ENCODE measurements around the gene PRKG1.
A peak's percentile ranks its signal among the peaks of the same experiment; 100 is the strongest.
"Not testable (repeated sequence)": the region's sequence is repeated elsewhere in the genome, so short reads cannot be mapped to it uniquely, and the experiment has no call there.

The PRKG1 gene

GRCh38 chr10:51669041-51669440 lies 594.8 kb downstream of the PRKG1 start:
- no peak overlapping the region for H3K4me3 ChIP-seq (ENCODE audit: low read length)
- no peak overlapping the region for H3K9ac ChIP-seq (ENCODE audit: low read length)
- peaks cover 15% of the 10 kb centered on the region for H3K4me1 ChIP-seq (ENCODE audit: control insufficient read depth, insufficient read depth, low read length)
- H3K9me3 ChIP-seq (ENCODE audit: control insufficient read depth, low read length): peaks cover 17% of the 10 kb centered on the region
- H3K27me3 ChIP-seq (replicated peaks; ENCODE audit: control insufficient read depth, insufficient read depth, low read length): no peaks in the 10 kb centered on the region
- DNase-seq (ENCODE audit: low read depth): no peak
- no peaks in the 10 kb centered on the region for H3K36me3 ChIP-seq (ENCODE audit: control insufficient read depth, insufficient read depth, low read length, severe bottlenecking)

GRCh38 chr10:51672039-51672535 lies 597.8 kb downstream of the PRKG1 start:
- H3K4me3 ChIP-seq (ENCODE audit: low read length): no peak overlapping the region

GRCh38 chr10:51675088-51675487 lies 600.8 kb downstream of the PRKG1 start:
- DNase-seq (ENCODE audit: low read depth): peak; percentile 52
- no peaks in the 10 kb centered on the region for H3K27me3 ChIP-seq (replicated peaks; ENCODE audit: control insufficient read depth, insufficient read depth, low read length)
- no peaks in the 10 kb centered on the region for H3K4me1 ChIP-seq (ENCODE audit: control insufficient read depth, insufficient read depth, low read length)
- no peaks in the 10 kb centered on the region for H3K36me3 ChIP-seq (ENCODE audit: control insufficient read depth, insufficient read depth, low read length, severe bottlenecking)
- no peak overlapping the region for H3K9ac ChIP-seq (ENCODE audit: low read length)
- H3K9me3 ChIP-seq (ENCODE audit: control insufficient read depth, low read length): peaks cover 17% of the 10 kb centered on the region
- no peak overlapping the region for H3K4me3 ChIP-seq (ENCODE audit: low read length)

More at GRCh38 chr10:51672039-51672535, 597.8 kb downstream of the PRKG1 start:
- DNase-seq (ENCODE audit: low read depth): no peak
- peaks cover 17% of the 10 kb centered on the region for H3K9me3 ChIP-seq (ENCODE audit: control insufficient read depth, low read length)
- H3K36me3 ChIP-seq (ENCODE audit: control insufficient read depth, insufficient read depth, low read length, severe bottlenecking): no peaks in the 10 kb centered on the region
- peaks cover 10% of the 10 kb centered on the region for H3K4me1 ChIP-seq (ENCODE audit: control insufficient read depth, insufficient read depth, low read length)
- H3K9ac ChIP-seq (ENCODE audit: low read length): no peak overlapping the region
- H3K27me3 ChIP-seq (replicated peaks; ENCODE audit: control insufficient read depth, insufficient read depth, low read length): no peaks in the 10 kb centered on the region

DNA sequence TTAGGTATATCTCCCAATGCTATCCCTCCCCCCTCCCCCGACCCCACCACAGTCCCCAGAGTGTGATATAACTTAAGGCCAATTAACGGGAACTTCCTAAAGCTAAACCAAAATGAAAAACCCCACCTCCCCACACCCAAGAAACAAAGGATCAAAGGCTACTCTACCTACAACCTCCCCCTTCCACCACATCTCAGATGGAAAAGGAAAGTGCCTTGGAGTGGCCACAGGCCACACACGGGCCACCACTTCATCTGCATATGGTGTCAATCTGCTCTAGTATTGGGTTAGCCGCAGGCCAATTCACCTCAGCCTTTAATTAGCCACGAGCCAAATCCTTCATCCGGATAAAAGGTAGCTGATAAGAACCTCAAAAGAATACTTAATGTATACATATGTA lies 605.6 kb downstream of the PRKG1 start:
- H3K27me3 ChIP-seq (replicated peaks; ENCODE audit: control insufficient read depth, insufficient read depth, low read length): no peaks in the 10 kb centered on the region
- no peaks in the 10 kb centered on the region for H3K9me3 ChIP-seq (ENCODE audit: control insufficient read depth, low read length)
- no peak overlapping the region for H3K4me3 ChIP-seq (ENCODE audit: low read length)
- no peak overlapping the region for H3K9ac ChIP-seq (ENCODE audit: low read length)
- no peak for DNase-seq (ENCODE audit: low read depth)
- peaks cover 20% of the 10 kb centered on the region for H3K4me1 ChIP-seq (ENCODE audit: control insufficient read depth, insufficient read depth, low read length)
- H3K36me3 ChIP-seq (ENCODE audit: control insufficient read depth, insufficient read depth, low read length, severe bottlenecking): no peaks in the 10 kb centered on the region

- Histone ChIP-seq H3K9me3 (ENCODE audit: control insufficient read depth, low read length) (no peaks in the 10 kb centered on the region), H3K4me3 (ENCODE audit: low read length) (peak overlapping the region; percentile 40), H3K9ac (ENCODE audit: low read length) (peak overlapping the region; percentile 66), H3K27me3 (replicated peaks; ENCODE audit: control insufficient read depth, insufficient read depth, low read length) (no peaks in the 10 kb centered on the region), H3K36me3 (ENCODE audit: control insufficient read depth, insufficient read depth, low read length, severe bottlenecking) (no peaks in the 10 kb centered on the region), H3K4me1 (ENCODE audit: control insufficient read depth, insufficient read depth, low read length) (peaks cover 43% of the 10 kb centered on the region)
- peak; percentile 85 for DNase-seq (ENCODE audit: low read depth)
Observed at GRCh38 chr10:51683031-51683691, 608.9 kb downstream of the PRKG1 start.

DNA sequence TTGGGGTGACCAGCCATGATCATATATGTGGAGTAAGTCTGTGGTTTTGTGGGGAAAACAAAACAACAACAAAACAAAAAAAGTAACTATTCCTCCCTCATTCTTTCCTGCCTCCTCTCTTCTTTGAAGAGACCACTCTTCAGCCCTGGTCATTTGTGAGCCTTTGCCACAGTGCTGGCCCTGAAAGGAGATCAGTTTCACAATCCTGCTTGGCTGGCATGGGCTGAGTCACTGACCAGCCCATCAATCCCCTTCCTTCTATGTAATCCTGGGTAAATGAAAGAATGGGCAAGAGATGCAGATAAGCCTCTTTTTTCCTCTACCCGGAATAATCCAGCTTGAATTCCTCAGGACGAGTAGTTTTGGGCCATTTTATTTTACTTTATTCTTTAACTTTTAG lies 611.5 kb downstream of the PRKG1 start:
- DNase-seq (ENCODE audit: low read depth): peak; percentile 69
- no peaks in the 10 kb centered on the region for H3K36me3 ChIP-seq (ENCODE audit: control insufficient read depth, insufficient read depth, low read length, severe bottlenecking)
- no peaks in the 10 kb centered on the region for H3K27me3 ChIP-seq (replicated peaks; ENCODE audit: control insufficient read depth, insufficient read depth, low read length)
- H3K4me3 ChIP-seq (ENCODE audit: low read length): no peak overlapping the region
- H3K4me1 ChIP-seq (ENCODE audit: control insufficient read depth, insufficient read depth, low read length): peaks cover 43% of the 10 kb centered on the region
- H3K9me3 ChIP-seq (ENCODE audit: control insufficient read depth, low read length): no peaks in the 10 kb centered on the region
- no peak overlapping the region for H3K9ac ChIP-seq (ENCODE audit: low read length)

- no peak for DNase-seq (ENCODE audit: low read depth)
- H3K27me3 ChIP-seq (replicated peaks; ENCODE audit: control insufficient read depth, insufficient read depth, low read length): no peaks in the 10 kb centered on the region
- H3K4me3 ChIP-seq (ENCODE audit: low read length): no peak overlapping the region
- peak overlapping the region; percentile 13 for H3K9ac ChIP-seq (ENCODE audit: low read length)
- peaks cover 40% of the 10 kb centered on the region for H3K4me1 ChIP-seq (ENCODE audit: control insufficient read depth, insufficient read depth, low read length)
- H3K9me3 ChIP-seq (ENCODE audit: control insufficient read depth, low read length): no peaks in the 10 kb centered on the region
- no peaks in the 10 kb centered on the region for H3K36me3 ChIP-seq (ENCODE audit: control insufficient read depth, insufficient read depth, low read length, severe bottlenecking)
Observed at GRCh38 chr10:51687296-51687695, 613.0 kb downstream of the PRKG1 start.

GRCh38 chr10:51688826-51689225 lies 614.5 kb downstream of the PRKG1 start:
- H3K9ac ChIP-seq (ENCODE audit: low read length); H3K4me3 ChIP-seq (ENCODE audit: low read length); H3K36me3 ChIP-seq (ENCODE audit: control insufficient read depth, insufficient read depth, low read length, severe bottlenecking); H3K9me3 ChIP-seq (ENCODE audit: control insufficient read depth, low read length); H3K27me3 ChIP-seq (replicated peaks; ENCODE audit: control insufficient read depth, insufficient read depth, low read length); DNase-seq (ENCODE audit: low read depth): not testable (repeated sequence)
- H3K4me1 ChIP-seq (ENCODE audit: control insufficient read depth, insufficient read depth, low read length): peaks cover 26% of the 10 kb centered on the region

- no peaks in the 10 kb centered on the region for H3K36me3 ChIP-seq (ENCODE audit: control insufficient read depth, insufficient read depth, low read length, severe bottlenecking)
- H3K9me3 ChIP-seq (ENCODE audit: control insufficient read depth, low read length): no peaks in the 10 kb centered on the region
- no peak overlapping the region for H3K9ac ChIP-seq (ENCODE audit: low read length)
- H3K4me3 ChIP-seq (ENCODE audit: low read length): no peak overlapping the region
- peaks cover 31% of the 10 kb centered on the region for H3K4me1 ChIP-seq (ENCODE audit: control insufficient read depth, insufficient read depth, low read length)
- DNase-seq (ENCODE audit: low read depth): no peak
- H3K27me3 ChIP-seq (replicated peaks; ENCODE audit: control insufficient read depth, insufficient read depth, low read length): no peaks in the 10 kb centered on the region
Observed at GRCh38 chr10:51689536-51689935, 615.2 kb downstream of the PRKG1 start.

GRCh38 chr10:51691135-51691534 lies 616.8 kb downstream of the PRKG1 start:
- Histone ChIP-seq H3K9me3 (ENCODE audit: control insufficient read depth, low read length) (no peaks in the 10 kb centered on the region), H3K4me3 (ENCODE audit: low read length) (no peak overlapping the region), H3K36me3 (ENCODE audit: control insufficient read depth, insufficient read depth, low read length, severe bottlenecking) (no peaks in the 10 kb centered on the region), H3K27me3 (replicated peaks; ENCODE audit: control insufficient read depth, insufficient read depth, low read length) (no peaks in the 10 kb centered on the region), H3K4me1 (ENCODE audit: control insufficient read depth, insufficient read depth, low read length) (peaks cover 33% of the 10 kb centered on the region), H3K9ac (ENCODE audit: low read length) (no peak overlapping the region)
- no peak for DNase-seq (ENCODE audit: low read depth)

DNA sequence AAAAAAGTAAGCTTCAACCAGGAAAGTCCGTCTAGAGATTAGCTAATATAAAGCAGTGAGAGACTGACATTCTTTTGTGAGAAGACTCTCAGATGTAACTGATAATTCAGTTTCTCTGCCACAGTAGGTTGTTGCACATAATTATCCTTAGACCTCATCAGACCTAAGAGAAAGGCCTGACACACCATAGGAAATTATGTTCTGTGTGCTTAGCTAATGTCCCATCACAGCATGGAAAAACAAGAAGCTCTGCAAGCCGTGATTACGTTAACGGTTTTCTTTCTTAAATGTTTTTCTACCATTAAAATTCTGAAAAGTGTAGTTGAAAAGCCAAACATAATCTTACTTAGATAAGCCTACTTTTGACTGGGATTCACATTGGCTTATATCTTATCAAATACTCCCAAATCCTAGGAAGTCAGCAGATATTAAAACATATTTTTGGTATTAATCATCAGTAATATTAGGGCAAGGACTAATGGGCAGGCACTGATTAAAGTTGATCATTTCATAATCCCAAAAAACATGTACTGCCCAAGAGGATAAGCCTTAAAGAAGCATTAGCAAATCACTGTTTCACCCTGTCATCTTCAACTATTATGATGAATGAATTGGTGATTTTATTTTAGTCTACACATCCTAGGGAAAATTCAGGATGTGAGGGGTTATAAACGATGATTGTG lies 619.9 kb downstream of the PRKG1 start:
- Histone ChIP-seq H3K27me3 (replicated peaks; ENCODE audit: control insufficient read depth, insufficient read depth, low read length) (no peaks in the 10 kb centered on the region), H3K9ac (ENCODE audit: low read length) (peak overlapping the region; percentile 3), H3K4me1 (ENCODE audit: control insufficient read depth, insufficient read depth, low read length) (peaks cover 50% of the 10 kb centered on the region), H3K36me3 (ENCODE audit: control insufficient read depth, insufficient read depth, low read length, severe bottlenecking) (peaks cover 6% of the 10 kb centered on the region), H3K4me3 (ENCODE audit: low read length) (no peak overlapping the region), H3K9me3 (ENCODE audit: control insufficient read depth, low read length) (no peaks in the 10 kb centered on the region)
- DNase-seq (ENCODE audit: low read depth): no peak

Data from adipocyte (in vitro differentiated cells).